Measurements from ENCODE around the gene VPS41.
"Not testable (repeated sequence)": the region's sequence is repeated elsewhere in the genome, so short reads cannot be mapped to it uniquely, and the experiment has no call there.

The VPS41 gene

DNA sequence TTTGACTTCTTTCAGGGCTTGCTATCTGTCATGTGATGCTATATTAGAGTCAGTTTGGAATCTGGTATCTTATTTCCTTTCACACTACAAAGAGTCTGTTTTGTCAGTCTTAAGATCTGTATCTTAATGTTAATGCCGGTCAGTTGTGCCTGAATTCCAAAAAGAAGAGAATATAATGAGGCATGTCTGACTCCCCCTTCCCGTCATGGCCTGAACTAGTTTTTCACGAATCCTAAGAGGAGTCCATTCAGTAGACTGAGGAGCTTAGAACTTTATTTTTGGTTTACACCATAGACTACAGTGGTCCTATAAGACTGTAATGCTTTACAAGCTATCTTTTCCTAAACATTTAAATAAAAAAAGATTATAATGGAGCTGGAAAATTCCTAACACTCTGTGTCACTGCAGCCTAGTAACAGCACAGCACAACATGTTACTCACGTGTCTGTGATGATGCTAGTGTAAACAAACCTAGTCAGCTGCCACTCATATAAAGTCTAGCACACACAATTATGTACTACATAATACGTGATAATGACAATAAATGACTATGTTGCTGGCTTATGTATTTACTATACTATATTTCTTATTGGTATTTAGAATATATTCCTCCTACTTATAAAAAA is 50.6 kb downstream of the VPS41 start:
- in situ Hi-C loops (cut with MboI; ENCODE audit: low sequenced_read_pairs), result no loop called here

DNA sequence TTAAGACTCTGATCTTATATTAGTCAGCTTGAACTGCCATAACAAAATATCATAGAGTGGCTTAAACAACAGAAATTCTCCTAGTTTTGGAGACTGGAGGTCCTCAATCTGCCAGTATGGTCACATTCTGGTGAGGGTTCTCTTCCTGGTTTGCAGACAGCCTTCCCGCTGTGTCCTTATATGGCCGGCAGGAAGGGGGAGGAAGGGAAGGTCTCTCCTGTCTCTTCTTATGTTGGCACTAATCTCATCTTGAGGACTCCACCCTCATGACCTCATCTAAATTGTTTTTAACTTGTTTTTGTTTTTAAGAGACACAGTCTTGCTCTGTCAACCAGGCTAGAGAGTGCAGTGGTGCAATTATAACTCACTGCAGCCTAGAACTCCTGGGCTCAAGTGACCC is 53.1 kb downstream of the VPS41 start:
- in situ Hi-C loops (cut with MboI; ENCODE audit: low sequenced_read_pairs), result no loop called here

DNA sequence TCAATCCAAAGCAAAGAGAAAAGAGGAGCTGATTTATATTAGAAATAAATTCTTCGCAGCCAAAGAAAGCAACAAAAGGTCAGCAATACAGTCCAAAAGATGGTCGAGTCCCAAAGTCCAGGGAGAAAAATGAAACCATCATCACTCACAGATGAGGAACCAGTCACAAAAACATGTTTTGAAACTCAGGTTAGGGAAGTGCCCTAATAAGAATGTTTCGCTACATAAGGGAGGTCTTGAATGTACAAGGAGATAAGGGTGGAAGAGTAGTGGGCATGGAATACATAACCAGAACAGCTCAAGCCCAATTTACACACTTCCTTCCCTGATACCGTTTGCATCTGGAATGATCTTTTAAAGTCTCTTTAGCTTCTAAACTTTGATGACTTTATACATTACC is 53.6 kb downstream of the VPS41 start:
- in situ Hi-C loops (cut with MboI; ENCODE audit: low sequenced_read_pairs), result no loop called here

DNA sequence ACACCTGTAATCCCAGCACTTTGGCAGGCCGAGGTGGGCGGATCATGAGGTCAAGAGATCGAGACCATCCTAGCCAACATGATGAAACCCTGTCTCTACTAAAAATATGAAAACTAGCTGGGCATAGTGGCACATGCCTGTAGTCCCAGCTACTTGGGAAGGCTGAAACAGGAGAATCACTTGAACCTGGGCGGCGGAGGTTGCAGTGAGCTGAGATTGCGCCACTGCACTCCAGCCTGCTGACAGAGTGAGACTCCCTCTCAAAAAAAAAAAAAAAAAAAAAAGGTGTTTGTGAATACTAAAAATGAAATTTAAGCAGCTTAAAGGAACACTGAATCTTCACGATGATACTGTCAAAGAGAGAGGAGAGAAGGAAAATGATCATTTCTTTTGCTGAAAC is 54.0 kb downstream of the VPS41 start:
- in situ Hi-C loops (cut with MboI; ENCODE audit: low sequenced_read_pairs), result not testable (repeated sequence)

DNA sequence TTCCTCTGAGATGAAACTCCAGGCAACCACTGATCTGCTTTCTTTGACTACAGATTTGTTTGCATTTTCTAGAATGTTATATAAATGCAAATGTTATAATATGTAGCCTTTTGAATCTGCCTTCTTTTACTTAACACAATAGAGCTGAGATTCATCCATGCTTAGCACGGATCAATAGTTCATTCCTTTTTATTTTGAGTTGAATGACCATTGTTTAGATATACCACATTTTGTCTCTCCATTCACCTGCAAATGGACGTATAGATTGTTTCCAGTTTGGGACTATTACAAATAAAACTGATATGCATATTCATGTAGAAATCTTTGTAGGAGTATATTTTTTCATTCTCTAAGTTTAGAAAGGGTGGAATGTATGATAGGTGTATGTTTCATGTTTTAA is 57.7 kb downstream of the VPS41 start:
- in situ Hi-C loops (cut with MboI; ENCODE audit: low sequenced_read_pairs), result no loop called here

DNA sequence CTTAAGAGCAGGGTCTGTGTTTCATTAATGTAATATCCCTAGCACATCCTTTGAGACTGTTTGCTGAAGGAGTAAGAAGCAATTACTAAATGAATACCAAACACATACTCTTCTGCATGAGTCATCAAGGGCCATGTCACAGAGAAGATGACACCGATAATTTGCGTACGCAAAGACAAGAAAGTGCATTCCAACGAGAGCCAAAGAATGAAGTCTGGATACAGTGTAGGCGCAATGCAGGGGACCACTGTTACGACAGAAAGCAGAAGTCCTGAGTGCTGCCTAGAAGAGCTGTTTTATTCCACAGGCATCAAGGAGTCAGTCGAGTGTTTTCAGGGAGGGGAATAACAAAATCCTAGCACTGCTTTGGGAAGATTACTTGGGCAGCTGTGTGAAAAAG is 62.7 kb downstream of the VPS41 start:
- in situ Hi-C loops (cut with MboI; ENCODE audit: low sequenced_read_pairs), result no loop called here

DNA sequence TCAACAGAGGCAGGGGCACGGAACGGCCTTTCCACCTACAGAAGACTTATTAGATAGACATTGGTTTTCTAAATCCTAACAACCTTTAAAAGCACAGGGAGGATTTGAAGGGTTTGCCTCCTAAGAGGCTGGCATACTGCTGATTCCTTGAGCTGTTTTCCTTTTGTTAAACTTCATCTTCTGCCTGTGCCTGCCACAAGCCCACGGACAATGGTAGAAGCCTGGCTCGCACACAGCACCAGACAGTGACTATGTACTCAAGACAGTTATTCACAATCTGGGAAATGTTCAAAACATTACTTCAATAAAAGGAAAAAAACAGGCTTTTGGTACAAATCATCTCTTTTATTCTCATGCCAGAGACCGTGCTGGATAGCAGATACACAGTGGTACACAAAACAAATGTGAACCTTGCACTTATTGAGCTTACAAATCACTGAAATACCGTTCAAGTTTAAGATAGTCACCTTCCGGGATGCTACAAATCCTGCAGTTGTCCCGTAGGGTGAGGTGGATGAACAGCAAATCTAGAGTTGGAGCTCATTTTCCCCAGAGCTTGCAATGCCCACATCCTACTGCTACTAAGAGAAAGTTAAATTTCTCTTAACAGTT is 63.9 kb downstream of the VPS41 start:
- in situ Hi-C loops (cut with MboI; ENCODE audit: low sequenced_read_pairs), result no loop called here

DNA sequence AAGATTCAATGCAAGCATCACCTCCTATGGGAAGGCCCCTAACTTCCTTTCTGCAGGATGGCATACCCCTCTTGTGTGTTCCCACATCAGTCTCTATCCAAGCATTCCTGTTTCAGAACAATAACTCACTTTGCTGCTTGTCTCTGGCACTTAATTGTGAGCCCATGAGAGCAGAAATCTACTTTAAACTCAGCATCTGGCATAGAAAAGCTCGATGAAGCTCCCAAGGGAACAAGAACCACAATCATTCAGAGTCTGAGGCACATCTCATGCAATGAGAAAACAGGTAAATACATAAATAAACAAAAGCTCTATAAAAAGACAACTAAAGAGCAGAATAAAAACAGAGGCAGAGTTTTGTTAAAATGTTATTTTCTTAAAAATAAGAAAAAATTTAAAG is 66.2 kb downstream of the VPS41 start:
- in situ Hi-C loops (cut with MboI; ENCODE audit: low sequenced_read_pairs), result no loop called here

DNA sequence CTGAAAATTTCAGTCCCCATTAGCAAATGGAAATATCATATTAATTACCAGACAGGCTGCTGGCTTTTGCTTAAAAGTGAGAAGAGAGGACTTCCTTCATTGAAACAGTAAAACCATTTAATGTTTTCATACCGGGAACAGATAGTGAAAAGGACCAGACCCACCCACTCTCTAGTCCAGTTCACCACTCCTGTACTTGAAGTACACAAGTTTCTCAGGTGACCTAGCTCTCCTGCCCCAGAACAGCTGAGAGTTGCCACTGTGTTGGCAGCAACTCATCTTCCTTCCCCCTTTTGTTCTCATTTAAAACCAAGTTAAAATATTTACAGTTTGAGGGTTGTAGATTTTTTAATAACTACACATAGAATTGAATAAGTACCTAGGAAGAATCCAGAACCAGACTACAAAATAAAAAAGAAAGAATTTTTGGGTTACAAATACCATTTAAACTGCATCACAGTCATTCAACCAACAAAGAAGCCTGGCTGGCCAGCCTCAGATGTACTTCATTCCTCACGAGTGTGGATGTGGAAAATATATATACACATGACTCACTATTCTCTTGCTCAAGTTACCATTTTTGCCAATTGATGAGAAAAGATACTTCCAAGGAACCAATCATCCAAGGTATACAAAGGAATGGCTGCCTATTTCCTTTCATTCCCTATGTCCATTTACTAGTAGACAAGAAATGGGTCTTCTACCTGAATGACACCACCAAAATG is 68.1 kb downstream of the VPS41 start:
- in situ Hi-C loops (cut with MboI; ENCODE audit: low sequenced_read_pairs), result no loop called here

DNA sequence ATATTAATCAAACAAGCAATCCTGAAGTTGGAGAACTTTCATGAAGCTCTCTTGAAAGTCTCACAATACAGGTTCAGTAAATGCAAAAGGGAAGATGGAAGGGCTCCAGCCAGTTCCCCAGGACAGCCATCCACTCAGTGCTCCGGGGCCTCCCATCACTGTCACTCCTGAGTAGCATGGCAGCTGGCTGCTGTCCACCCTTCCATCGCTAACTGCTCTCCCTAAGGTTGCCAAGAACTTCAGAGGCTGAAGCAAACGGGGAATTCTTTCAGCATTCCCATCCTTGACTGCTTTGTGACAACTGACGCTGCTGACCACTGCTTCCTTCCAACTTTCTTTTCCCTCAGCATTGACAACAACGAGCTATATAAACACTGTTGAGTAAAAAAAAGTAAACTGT is 69.1 kb downstream of the VPS41 start:
- in situ Hi-C loops (cut with MboI; ENCODE audit: low sequenced_read_pairs), result no loop called here

DNA sequence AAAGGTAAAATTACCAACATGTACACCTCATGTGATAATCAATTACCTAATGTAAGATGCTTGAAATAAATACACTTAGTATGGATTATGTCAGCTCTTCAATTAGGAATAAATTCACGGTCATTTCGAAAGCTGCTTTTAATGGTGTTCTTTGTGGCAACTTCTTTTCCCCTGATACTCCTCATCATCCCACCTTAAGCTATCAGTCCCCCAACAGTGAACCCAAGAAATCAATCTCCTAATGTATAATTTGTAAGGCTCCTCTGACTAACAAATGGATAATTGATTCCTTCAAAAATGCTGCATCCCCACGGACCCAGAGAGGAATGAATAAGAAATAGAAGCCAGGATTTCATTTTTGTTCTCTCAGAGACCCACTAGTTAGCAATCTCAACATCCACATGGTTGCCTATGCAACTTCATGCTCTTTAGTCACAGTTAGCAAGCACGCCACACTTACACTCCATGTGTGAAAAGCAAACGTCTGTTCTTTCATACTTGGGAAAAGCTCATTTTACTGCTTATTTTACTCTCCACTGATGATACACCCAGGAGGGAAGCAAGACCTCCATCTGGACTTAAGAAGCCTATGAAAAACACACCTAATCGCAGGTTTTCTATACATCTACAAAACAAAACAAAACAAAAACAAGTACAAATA is 70.1 kb downstream of the VPS41 start:
- in situ Hi-C loops (cut with MboI; ENCODE audit: low sequenced_read_pairs), result no loop called here

DNA sequence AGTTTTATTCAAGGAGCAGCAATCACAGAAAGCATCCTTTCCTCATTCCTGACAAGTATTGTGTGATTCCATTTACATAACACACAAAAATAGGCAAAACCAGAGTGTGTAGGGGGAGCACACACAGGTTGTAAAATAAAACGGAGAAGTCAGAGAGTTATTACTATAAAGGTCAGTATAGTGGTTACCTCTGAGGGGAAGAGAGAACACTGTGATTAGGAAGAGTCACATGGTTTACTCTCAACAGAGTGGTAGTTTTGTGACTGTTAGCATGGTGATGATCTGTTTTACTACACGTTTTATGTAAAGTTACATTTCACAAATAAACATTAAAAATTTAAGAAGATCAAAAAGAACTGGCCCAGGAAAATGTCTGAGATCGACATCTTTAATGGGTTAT is 74.6 kb downstream of the VPS41 start:
- in situ Hi-C loops (cut with MboI; ENCODE audit: low sequenced_read_pairs), result no loop called here

DNA sequence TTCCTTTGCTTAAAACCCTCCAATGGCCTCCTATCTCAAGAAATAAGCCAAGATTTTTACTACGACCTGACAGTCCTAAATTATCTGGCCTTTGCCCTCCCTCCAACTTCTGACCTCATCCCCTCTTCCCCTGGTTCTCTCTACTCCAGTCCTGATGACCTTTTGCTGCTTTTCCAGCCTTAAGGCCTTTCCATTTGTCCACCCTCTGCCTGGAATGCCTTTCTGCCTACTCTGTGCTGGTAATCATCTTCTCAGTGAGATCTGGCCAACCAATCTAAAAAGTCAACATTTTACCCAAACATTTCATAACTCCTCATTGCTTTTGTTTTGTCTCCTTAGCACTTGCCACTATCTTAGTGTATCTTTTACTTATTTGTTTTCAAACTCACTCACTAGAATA is 75.7 kb downstream of the VPS41 start:
- in situ Hi-C loops (cut with MboI; ENCODE audit: low sequenced_read_pairs), result no loop called here

DNA sequence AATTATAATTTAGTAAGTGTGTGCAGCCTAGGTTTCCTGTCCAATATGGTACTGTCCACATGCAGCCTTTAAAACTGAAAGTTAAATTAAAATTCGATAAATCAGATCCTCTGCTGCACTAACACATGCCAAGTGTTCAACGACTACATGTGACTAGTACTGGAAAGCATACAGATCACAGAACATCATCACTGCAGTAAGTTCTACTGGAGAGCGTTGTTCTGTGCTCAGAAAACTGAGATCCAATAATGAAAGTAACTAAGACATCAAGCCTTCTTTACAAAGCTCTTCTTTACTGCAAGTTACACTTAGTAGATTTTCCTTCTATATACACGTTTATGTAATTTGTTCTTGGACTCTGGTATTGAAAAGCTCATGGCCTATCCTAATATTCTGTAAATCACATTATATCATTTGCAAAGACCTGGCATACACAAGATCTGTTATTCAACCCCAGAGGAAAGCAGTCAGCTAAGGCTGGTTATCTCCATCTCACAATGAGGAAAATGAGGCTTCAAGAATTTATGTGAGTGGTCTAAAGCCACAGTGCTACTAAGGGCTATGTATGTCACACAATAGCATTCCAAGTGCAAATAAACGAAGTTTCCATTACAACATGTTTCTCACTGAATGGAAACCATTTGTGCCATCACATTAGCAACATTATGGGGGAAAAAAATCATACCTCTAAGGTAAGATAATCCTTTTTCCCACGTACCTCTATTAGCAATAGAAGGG is 77.6 kb downstream of the VPS41 start:
- in situ Hi-C loops (cut with MboI; ENCODE audit: low sequenced_read_pairs), result no loop called here

DNA sequence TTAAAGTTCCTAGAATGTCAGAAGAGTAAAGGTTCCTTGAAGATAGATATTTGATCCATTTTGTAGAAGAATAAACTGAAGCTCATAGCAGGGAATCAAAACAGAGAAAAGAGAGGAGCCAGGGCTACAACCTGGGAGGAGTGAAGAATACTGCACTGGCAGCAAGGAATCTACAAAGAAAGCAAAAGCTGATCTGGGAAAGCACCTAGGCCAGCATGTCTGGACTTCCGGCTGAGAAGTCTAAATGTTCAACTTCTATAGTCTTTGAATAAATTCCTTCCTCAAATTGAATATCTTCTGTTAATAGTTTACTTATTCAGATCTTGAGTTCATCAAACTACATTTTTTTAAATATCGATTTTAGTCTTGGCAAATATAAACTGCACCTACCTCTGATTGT is 78.2 kb downstream of the VPS41 start:
- in situ Hi-C loops (cut with MboI; ENCODE audit: low sequenced_read_pairs), result no loop called here

DNA sequence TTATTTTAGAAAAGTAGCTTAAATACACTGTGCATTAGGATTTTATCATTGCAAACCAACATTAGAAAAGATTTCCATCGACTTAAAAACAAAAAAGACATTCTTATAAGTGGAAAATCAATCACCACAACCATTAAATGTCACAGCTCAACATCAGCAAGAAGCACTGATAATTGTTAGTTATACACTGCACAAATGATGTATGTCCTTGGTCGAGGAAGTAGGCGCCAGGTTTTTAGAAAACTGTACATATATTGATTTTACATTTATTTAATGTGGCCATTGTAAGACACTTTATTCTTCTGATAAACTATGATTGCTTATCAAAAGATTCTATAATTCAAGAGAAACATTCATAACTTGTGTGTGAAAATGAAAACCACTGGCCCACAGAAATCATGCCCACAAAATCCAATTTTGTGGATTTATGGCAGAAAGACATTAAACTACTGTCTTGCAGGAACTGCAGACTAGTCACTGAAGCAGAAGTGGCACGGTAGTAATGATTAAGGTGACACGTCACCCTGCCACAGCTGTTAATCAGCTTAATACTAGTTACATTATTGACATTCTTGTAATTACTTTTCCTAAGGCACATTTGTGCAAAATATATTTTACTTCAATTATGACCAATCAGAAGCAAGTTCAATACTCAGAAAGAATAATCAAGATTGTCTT is 79.4 kb downstream of the VPS41 start:
- in situ Hi-C loops (cut with MboI; ENCODE audit: low sequenced_read_pairs), result no loop called here

DNA sequence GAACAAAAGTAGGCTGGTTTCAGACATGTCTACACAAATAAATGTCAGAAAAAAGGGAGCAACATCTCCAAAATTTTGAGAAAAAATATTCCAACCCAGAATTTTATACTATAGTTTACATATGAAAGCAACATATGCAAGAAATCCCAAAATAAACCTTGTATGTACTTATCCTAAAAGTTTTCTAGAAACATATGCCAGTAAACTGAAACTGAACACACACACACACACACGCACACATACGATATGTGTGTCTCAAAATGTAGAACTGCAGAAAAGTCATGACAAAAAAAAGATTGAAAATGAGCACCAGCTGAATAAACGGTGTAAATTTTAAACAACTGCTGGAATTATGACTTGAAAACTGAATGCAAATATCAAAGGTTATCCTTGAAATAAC is 81.0 kb downstream of the VPS41 start:
- in situ Hi-C loops (cut with MboI; ENCODE audit: low sequenced_read_pairs), result no loop called here

DNA sequence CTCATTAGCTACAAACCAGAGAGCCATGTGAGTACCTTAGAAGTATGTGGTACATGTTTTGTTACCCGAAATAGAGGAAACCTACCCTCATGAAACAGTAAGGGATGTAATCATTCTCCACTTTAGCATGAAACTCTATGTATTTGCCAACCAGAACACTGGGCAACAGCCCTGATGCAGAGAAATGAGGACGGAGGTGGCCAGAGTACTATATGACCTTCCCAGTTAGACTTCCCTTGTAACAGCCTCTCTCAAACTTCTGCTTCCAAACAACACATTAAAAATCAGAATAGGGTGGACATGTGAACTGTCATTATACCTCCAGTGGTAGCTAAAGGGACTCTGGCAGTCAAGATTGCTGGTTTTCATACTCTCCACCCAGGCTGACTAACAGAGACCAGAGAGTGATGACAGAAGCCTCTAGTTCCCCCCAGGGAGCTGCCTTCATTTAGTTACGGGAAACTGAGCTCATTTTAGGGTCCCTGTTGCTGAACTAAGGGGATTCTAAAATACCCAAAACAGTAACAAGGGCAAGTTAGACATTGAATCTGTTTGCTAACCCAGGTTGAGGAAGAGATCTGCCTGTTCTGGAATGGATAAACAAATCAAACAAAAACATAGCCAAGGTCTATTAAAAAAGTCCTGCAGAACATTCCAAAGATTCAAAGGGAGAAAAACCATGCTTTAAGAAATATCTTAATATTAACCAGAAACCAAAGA is 83.1 kb downstream of the VPS41 start:
- in situ Hi-C loops (cut with MboI; ENCODE audit: low sequenced_read_pairs), result no loop called here

DNA sequence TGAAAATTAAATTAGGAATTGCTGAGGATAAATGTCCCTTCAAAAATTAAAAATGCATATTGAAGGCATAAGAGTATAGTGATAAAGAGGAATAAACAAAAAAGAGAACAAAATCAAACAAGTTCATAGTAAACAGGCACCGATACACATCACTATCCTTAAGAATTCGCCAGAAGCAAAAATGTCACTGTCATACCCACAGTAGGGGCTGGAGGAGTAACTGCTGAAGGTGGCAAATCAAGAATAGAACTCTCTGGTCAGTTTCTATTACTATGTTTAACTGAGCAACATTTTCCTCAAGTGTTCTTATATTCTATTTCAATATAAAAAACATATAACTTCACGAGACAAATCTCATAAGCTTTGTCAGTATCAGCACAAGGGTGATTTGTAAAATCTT is 84.0 kb downstream of the VPS41 start:
- in situ Hi-C loops (cut with MboI; ENCODE audit: low sequenced_read_pairs), result no loop called here

DNA sequence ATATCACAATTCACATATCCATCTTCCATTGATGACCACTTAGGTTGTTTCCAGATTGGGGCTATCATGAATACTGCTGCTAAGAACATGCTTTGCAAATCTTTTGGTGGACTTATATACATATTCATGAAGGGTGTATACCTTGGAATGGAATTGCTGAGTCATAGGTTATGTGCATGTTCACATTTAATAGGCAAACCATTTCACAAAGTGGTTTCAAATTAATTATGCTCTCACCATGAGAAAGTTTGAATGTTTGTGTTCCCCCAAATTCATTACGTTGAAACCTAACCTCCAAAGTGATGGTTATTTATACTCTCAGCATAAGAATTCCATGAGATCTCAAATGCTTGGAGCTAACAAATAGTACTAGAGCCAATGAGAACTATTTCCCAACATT is 86.4 kb downstream of the VPS41 start:
- in situ Hi-C loops (cut with MboI; ENCODE audit: low sequenced_read_pairs), result no loop called here

Measured in HL-60/S4 (cell line).